Naive thymus-derived CD4-positive, alpha-beta T cell (primary cell): ENCODE results near the gene SGSH. TPM values are rescaled to one million over a fixed set of nuclear protein-coding genes. Genes with fewer than 3 reads are reported as not detected.
"Not testable (repeated sequence)": the region's sequence is repeated elsewhere in the genome, so short reads cannot be mapped to it uniquely, and the experiment has no call there.

ENCODE experiments used
- ATAC-seq: fragments of 150-1000 bp; cut with Tn5 transposase; 2 replicates; pipeline ENCODE4 v1.10.0; 2021; ENCODE audit warnings: mild to moderate bottlenecking, moderate library complexity
- CTCF ChIA-PET: fragments of 350-600 bp; sonication (Branson Sonifier 250); formaldehyde crosslinking; loops from one replicate; lab custom pipeline; 2021; ENCODE audit warnings: antibody characterized with exemption; lab: Charles Lee
- POLR2A ChIA-PET: fragments of 350-600 bp; sonication (Branson Sonifier 250); formaldehyde crosslinking; loops from one replicate; lab custom pipeline; 2021; ENCODE audit warnings: antibody characterized with exemption, inconsistent platforms; lab: Charles Lee
- DNase-seq, 9 donors: peaks; one replicate each; pipeline versions ENCODE4 v3.0.0 to v3.0.0-alpha.2; 2020 to 2022; ENCODE audit warnings: mixed read lengths in 1 of 9
- H3K27ac ChIP-seq: one replicate; pipeline ENCODE4 v1.7.0; 2013; ENCODE audit warnings: mild to moderate bottlenecking, low read depth, low read length, moderate library complexity
- H3K27me3 ChIP-seq, 2 donors: one replicate each; pipeline ENCODE4 v1.7.0; 2013; ENCODE audit warnings: low read length in 2 of 2, mild to moderate bottlenecking in 2 of 2, moderate library complexity in 2 of 2; ENCODE audit not compliant: control insufficient read depth in 2 of 2, insufficient read depth in 2 of 2
- H3K36me3 ChIP-seq, 3 experiments: 1 replicate in 2 of 3; 2 replicates in 1 of 3; pipeline ENCODE4 v1.7.0; 2013; ENCODE audit warnings: low read length in 3 of 3, mild to moderate bottlenecking in 3 of 3, moderate library complexity in 1 of 3; ENCODE audit not compliant: insufficient read depth in 3 of 3, control insufficient read depth in 2 of 3
- H3K4me1 ChIP-seq, 2 donors: one replicate each; pipeline ENCODE4 v1.7.0; 2013; ENCODE audit warnings: low read length in 2 of 2, mild to moderate bottlenecking in 2 of 2, moderate library complexity in 1 of 2; ENCODE audit not compliant: control insufficient read depth in 2 of 2, insufficient read depth in 2 of 2
- H3K4me3 ChIP-seq: 2 replicates; pipeline ENCODE4 v1.7.0; 2013; ENCODE audit warnings: mild to moderate bottlenecking, low read length
- H3K9me3 ChIP-seq, 3 experiments: 1 replicate in 2 of 3; 2 replicates in 1 of 3; pipeline ENCODE4 v1.7.0; 2013; ENCODE audit warnings: low read length in 3 of 3; ENCODE audit not compliant: control insufficient read depth in 2 of 3
- H3K27ac Mint-ChIP-seq, 9 donors: one replicate each; pipeline ENCODE4 v1.8.0; 2020 to 2022; ENCODE audit warnings: mixed read lengths in 9 of 9, mild to moderate bottlenecking in 8 of 9, moderate library complexity in 5 of 9, inconsistent platforms in 2 of 9
- H3K27me3 Mint-ChIP-seq, 5 donors: one replicate each; pipeline ENCODE4 v1.8.0; 2021 to 2022; ENCODE audit warnings: mixed read lengths in 5 of 5, mild to moderate bottlenecking in 1 of 5
- H3K36me3 Mint-ChIP-seq, 5 donors: one replicate each; pipeline ENCODE4 v1.8.0; 2020 to 2022; ENCODE audit warnings: mixed read lengths in 5 of 5, mild to moderate bottlenecking in 3 of 5, inconsistent platforms in 1 of 5
- H3K4me1 Mint-ChIP-seq, 7 donors: one replicate each; pipeline ENCODE4 v1.8.0; 2020 to 2022; ENCODE audit warnings: mixed read lengths in 7 of 7, mild to moderate bottlenecking in 3 of 7, inconsistent platforms in 1 of 7
- H3K4me3 Mint-ChIP-seq, 10 donors: one replicate each; pipeline ENCODE4 v1.8.0; 2020 to 2022; ENCODE audit warnings: mild to moderate bottlenecking in 10 of 10, mixed read lengths in 10 of 10, moderate library complexity in 6 of 10, inconsistent platforms in 2 of 10
- H3K9me3 Mint-ChIP-seq, 11 donors: one replicate each; pipeline ENCODE4 v1.8.0; 2020 to 2022; ENCODE audit warnings: mixed read lengths in 11 of 11, mild to moderate bottlenecking in 4 of 11, inconsistent platforms in 1 of 11, moderate library complexity in 1 of 11
- intact Hi-C, 2 donors: fragments of 100-400 bp; cut with micrococcal nuclease; formaldehyde crosslinking; loops; one replicate each; pipeline ENCODE4 v1.15.1; 2023
- polyA plus RNA-seq, 2 donors: library from polyadenylated mRNA; unstranded; fragments of 300-500 nt; fragmentation: Illumina TruSeq; gene quantifications; one replicate each; pipeline ENCODE4 v1.2.3, GENCODE V29; 2021
- total RNA-seq, 6 experiments: library from RNA in 5 of 6; stranded (reverse) in 5 of 6; gene quantifications; 1 replicate in 5 of 6; 2 replicates in 1 of 6; pipeline ENCODE4 v1.2.3 and lab custom pipeline; 2021 to 2026

SGSH gene
- total and polyA plus RNA-seq, 7 experiments from 2014 or later, result 31.1 to 181 (median 116) TPM

- H3K9me3 ChIP-seq, result no peaks in the 10 kb centered on the region
- DNase-seq (no peak), ATAC-seq (no peak)
- intact Hi-C loops, result no loop called here
- no peaks in the 10 kb centered on the region for H3K9me3 Mint-ChIP-seq
- peaks cover 0 to 12% (median 8%) of the 10 kb centered on the region in 5 donors for H3K36me3 Mint-ChIP-seq
- H3K27ac ChIP-seq, result no peak overlapping the region
- no peaks in the 10 kb centered on the region for H3K4me1 Mint-ChIP-seq
- CTCF ChIA-PET, result no interaction called here
- H3K36me3 ChIP-seq, result peaks cover 0 to 69% (median 4%) of the 10 kb centered on the region in 3 experiments
- POLR2A ChIA-PET, result no interaction called here
- no peaks in the 10 kb centered on the region for H3K4me1 ChIP-seq
- no peaks in the 10 kb centered on the region for H3K27me3 Mint-ChIP-seq
- no peak overlapping the region for H3K4me3 Mint-ChIP-seq
- H3K4me3 ChIP-seq, result no peak overlapping the region
- no peak overlapping the region for H3K27ac Mint-ChIP-seq
- no peaks in the 10 kb centered on the region for H3K27me3 ChIP-seq
Measured at GRCh38 chr17:80245566-80246265, 25.6 kb upstream of the SGSH start.

- no peak for ATAC-seq
- H3K27ac ChIP-seq, result no peak overlapping the region
- no peak overlapping the region for H3K4me3 ChIP-seq
- H3K9me3 Mint-ChIP-seq, result no peaks in the 10 kb centered on the region
- no peaks in the 10 kb centered on the region for H3K27me3 ChIP-seq
- H3K36me3 Mint-ChIP-seq, result peaks cover 0 to 12% (median 8%) of the 10 kb centered on the region in 5 donors
- no peaks in the 10 kb centered on the region for H3K27me3 Mint-ChIP-seq
- ChIA-PET POLR2A (interaction anchor here (0.7 kb wide), 1 partner anchor 39 kb away, joined by 3 read pairs; no protein-coding TSS in a partner anchor), CTCF (no interaction called here)
- peaks cover 0 to 70% (median 4%) of the 10 kb centered on the region in 3 experiments for H3K36me3 ChIP-seq
- DNase-seq, result no peak
- intact Hi-C loops, result no loop called here
- no peak overlapping the region for H3K27ac Mint-ChIP-seq
- no peaks in the 10 kb centered on the region for H3K9me3 ChIP-seq
- H3K4me1 ChIP-seq, result no peaks in the 10 kb centered on the region
- no peak overlapping the region for H3K4me3 Mint-ChIP-seq
- H3K4me1 Mint-ChIP-seq, result no peaks in the 10 kb centered on the region
Measured at GRCh38 chr17:80244871-80245509, 24.9 kb upstream of the SGSH start.

GRCh38 chr17:80244448-80244847, 24.3 kb upstream of the SGSH start:
- H3K27me3 Mint-ChIP-seq, H3K9me3 Mint-ChIP-seq, H3K4me1 Mint-ChIP-seq, H3K4me3 ChIP-seq, H3K4me1 ChIP-seq, H3K4me3 Mint-ChIP-seq, H3K27ac Mint-ChIP-seq, intact Hi-C loops, DNase-seq, H3K9me3 ChIP-seq, H3K27ac ChIP-seq, ATAC-seq, CTCF ChIA-PET, H3K27me3 ChIP-seq: not testable (repeated sequence)
- H3K36me3 ChIP-seq, result peaks cover 0 to 70% (median 4%) of the 10 kb centered on the region in 3 experiments
- peaks cover 0 to 12% (median 8%) of the 10 kb centered on the region in 5 donors for H3K36me3 Mint-ChIP-seq
- POLR2A ChIA-PET, result interaction anchor here (0.7 kb wide), 1 partner anchor 39 kb away, joined by 3 read pairs; no protein-coding TSS in a partner anchor

- H3K36me3 ChIP-seq, result peaks cover 0 to 64% (median 4%) of the 10 kb centered on the region in 3 experiments
- intact Hi-C loops, result no loop called here
- Mint-ChIP-seq H3K9me3 (no peaks in the 10 kb centered on the region), H3K4me3 (no peak overlapping the region), H3K4me1 (no peaks in the 10 kb centered on the region), H3K27ac (no peak overlapping the region), H3K36me3 (peaks cover 0 to 12% (median 8%) of the 10 kb centered on the region in 5 donors), H3K27me3 (no peaks in the 10 kb centered on the region)
- CTCF ChIA-PET, result no interaction called here
- H3K4me3 ChIP-seq, result no peak overlapping the region
- H3K9me3 ChIP-seq, result no peaks in the 10 kb centered on the region
- no peak for ATAC-seq
- POLR2A ChIA-PET, result no interaction called here
- H3K27ac ChIP-seq, result no peak overlapping the region
- H3K4me1 ChIP-seq, result no peaks in the 10 kb centered on the region
- no peaks in the 10 kb centered on the region for H3K27me3 ChIP-seq
- DNase-seq, result no peak
Measured at GRCh38 chr17:80243526-80244433, 23.6 kb upstream of the SGSH start.

GRCh38 chr17:80242505-80242904, 22.4 kb upstream of the SGSH start:
- no peak overlapping the region for H3K27ac ChIP-seq
- H3K36me3 Mint-ChIP-seq, result peaks cover 2 to 21% (median 18%) of the 10 kb centered on the region in 5 donors
- H3K36me3 ChIP-seq, result peaks cover 4 to 57% (median 4%) of the 10 kb centered on the region in 3 experiments
- ChIA-PET POLR2A (no interaction called here), CTCF (no interaction called here)
- no peak overlapping the region for H3K27ac Mint-ChIP-seq
- no peaks in the 10 kb centered on the region for H3K27me3 ChIP-seq
- no peaks in the 10 kb centered on the region for H3K9me3 ChIP-seq
- ATAC-seq (no peak), DNase-seq (no peak)
- intact Hi-C loops, result no loop called here
- H3K4me1 ChIP-seq, result no peaks in the 10 kb centered on the region
- H3K27me3 Mint-ChIP-seq, result no peaks in the 10 kb centered on the region
- H3K4me1 Mint-ChIP-seq, result no peaks in the 10 kb centered on the region
- no peaks in the 10 kb centered on the region for H3K9me3 Mint-ChIP-seq
- H3K4me3 ChIP-seq, result no peak overlapping the region
- H3K4me3 Mint-ChIP-seq, result no peak overlapping the region

GRCh38 chr17:80237386-80237785, 17.3 kb upstream of the SGSH start:
- Histone ChIP-seq H3K4me3 (no peak overlapping the region), H3K27me3 (no peaks in the 10 kb centered on the region), H3K4me1 (no peaks in the 10 kb centered on the region), H3K9me3 (peaks cover 0 to 14% (median 0%) of the 10 kb centered on the region in 3 experiments), H3K36me3 (peaks cover 4 to 66% (median 7%) of the 10 kb centered on the region in 3 experiments), H3K27ac (no peak overlapping the region)
- intact Hi-C loops, result no loop called here
- ChIA-PET POLR2A (no interaction called here), CTCF (interaction anchor here (1.6 kb wide), 1 partner anchor 42 kb away, joined by 4 read pairs; no protein-coding TSS in a partner anchor)
- H3K9me3 Mint-ChIP-seq, result peaks cover 0 to 20% (median 11%) of the 10 kb centered on the region in 11 donors
- no peak for ATAC-seq
- no peaks in the 10 kb centered on the region for H3K27me3 Mint-ChIP-seq
- H3K27ac Mint-ChIP-seq, result no peak overlapping the region
- no peak overlapping the region for H3K4me3 Mint-ChIP-seq
- no peak for DNase-seq
- H3K4me1 Mint-ChIP-seq, result no peaks in the 10 kb centered on the region
- H3K36me3 Mint-ChIP-seq, result peaks cover 14 to 51% (median 40%) of the 10 kb centered on the region in 5 donors
